ENCODE data around the gene SYNGR3. TPM values are rescaled to one million over a fixed set of nuclear protein-coding genes. Genes with fewer than 3 reads are reported as not detected.

Gene SYNGR3
- total RNA-seq, 1 donor from 2014 or later = 3.3 TPM

- Mint-ChIP-seq H3K27me3 (peaks cover 19% of the 10 kb centered on the region), H3K27ac (no peak overlapping the region), H3K36me3 (ENCODE audit: insufficient read depth) (no peaks in the 10 kb centered on the region), H3K9me3 (ENCODE audit: low read depth) (no peaks in the 10 kb centered on the region), H3K4me3 (ENCODE audit: low read depth) (no peak overlapping the region), H3K4me1 (ENCODE audit: low read depth) (peaks cover under 1% of the 10 kb centered on the region)
- TF ChIP-seq, protein P1, sequence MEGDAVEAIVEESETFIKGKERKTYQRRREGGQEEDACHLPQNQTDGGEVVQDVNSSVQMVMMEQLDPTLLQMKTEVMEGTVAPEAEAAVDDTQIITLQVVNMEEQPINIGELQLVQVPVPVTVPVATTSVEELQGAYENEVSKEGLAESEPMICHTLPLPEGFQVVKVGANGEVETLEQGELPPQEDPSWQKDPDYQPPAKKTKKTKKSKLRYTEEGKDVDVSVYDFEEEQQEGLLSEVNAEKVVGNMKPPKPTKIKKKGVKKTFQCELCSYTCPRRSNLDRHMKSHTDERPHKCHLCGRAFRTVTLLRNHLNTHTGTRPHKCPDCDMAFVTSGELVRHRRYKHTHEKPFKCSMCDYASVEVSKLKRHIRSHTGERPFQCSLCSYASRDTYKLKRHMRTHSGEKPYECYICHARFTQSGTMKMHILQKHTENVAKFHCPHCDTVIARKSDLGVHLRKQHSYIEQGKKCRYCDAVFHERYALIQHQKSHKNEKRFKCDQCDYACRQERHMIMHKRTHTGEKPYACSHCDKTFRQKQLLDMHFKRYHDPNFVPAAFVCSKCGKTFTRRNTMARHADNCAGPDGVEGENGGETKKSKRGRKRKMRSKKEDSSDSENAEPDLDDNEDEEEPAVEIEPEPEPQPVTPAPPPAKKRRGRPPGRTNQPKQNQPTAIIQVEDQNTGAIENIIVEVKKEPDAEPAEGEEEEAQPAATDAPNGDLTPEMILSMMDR (IDR thresholded peaks at IDR 0.05; ENCODE audit: unreplicated experiment) = no peak
- no peak for DNase-seq (ENCODE audit: low spot score, unreplicated experiment)
Observed at GRCh38 chr16:2015117-2015946, 25.6 kb downstream of the SYNGR3 start.

DNA sequence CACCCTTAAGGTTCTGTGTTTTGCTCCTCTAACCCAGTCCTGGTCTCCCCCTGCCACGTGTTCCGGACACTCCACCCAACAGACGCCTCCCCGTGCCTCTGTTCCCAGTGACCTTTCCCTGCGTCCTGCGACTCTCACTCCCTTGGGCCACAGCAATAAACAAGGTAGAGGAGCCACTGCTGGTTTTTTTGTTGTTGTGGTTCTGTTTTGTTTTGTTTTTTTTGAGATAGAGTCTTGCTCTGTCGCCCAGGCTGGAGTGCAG is 26.1 kb downstream of the SYNGR3 start:
- H3K4me3 Mint-ChIP-seq (ENCODE audit: low read depth) = no peak overlapping the region
- no peaks in the 10 kb centered on the region for H3K9me3 Mint-ChIP-seq (ENCODE audit: low read depth)
- H3K27me3 Mint-ChIP-seq = peaks cover 23% of the 10 kb centered on the region
- no peaks in the 10 kb centered on the region for H3K36me3 Mint-ChIP-seq (ENCODE audit: insufficient read depth)
- no peaks in the 10 kb centered on the region for H3K4me1 Mint-ChIP-seq (ENCODE audit: low read depth)
- H3K27ac Mint-ChIP-seq = no peak overlapping the region
- TF ChIP-seq, protein P1 (IDR thresholded peaks at IDR 0.05; ENCODE audit: unreplicated experiment) = no peak
- no peak for DNase-seq (ENCODE audit: low spot score, unreplicated experiment)

GRCh38 chr16:2016407-2016922 is 26.7 kb downstream of the SYNGR3 start:
- no peak overlapping the region for H3K4me3 Mint-ChIP-seq (ENCODE audit: low read depth)
- no peaks in the 10 kb centered on the region for H3K36me3 Mint-ChIP-seq (ENCODE audit: insufficient read depth)
- no peak for DNase-seq (ENCODE audit: low spot score, unreplicated experiment)
- no peak overlapping the region for H3K27ac Mint-ChIP-seq
- H3K4me1 Mint-ChIP-seq (ENCODE audit: low read depth) = no peaks in the 10 kb centered on the region
- peaks cover 25% of the 10 kb centered on the region for H3K27me3 Mint-ChIP-seq
- H3K9me3 Mint-ChIP-seq (ENCODE audit: low read depth) = no peaks in the 10 kb centered on the region
- TF ChIP-seq, protein P1 (IDR thresholded peaks at IDR 0.05; ENCODE audit: unreplicated experiment) = peak; percentile 55

GRCh38 chr16:2019518-2019920 is 29.7 kb downstream of the SYNGR3 start, which contains the start of gene NPW:
NPW (plus strand) TSS chr16:2019785.
- H3K4me1 Mint-ChIP-seq (ENCODE audit: low read depth) = peaks cover 4% of the 10 kb centered on the region
- peak within 1 kb of the TSS; percentile 53 for H3K4me3 Mint-ChIP-seq (ENCODE audit: low read depth)
- H3K9me3 Mint-ChIP-seq (ENCODE audit: low read depth) = no peaks in the 10 kb centered on the region
- H3K36me3 Mint-ChIP-seq (ENCODE audit: insufficient read depth) = no peaks in the 10 kb centered on the region
- no peak within 1 kb of the TSS for H3K27ac Mint-ChIP-seq
- peaks cover 36% of the 10 kb centered on the region for H3K27me3 Mint-ChIP-seq
- TF ChIP-seq, protein P1 (IDR thresholded peaks at IDR 0.05; ENCODE audit: unreplicated experiment) = no peak
- DNase-seq (ENCODE audit: low spot score, unreplicated experiment) = no peak

DNA sequence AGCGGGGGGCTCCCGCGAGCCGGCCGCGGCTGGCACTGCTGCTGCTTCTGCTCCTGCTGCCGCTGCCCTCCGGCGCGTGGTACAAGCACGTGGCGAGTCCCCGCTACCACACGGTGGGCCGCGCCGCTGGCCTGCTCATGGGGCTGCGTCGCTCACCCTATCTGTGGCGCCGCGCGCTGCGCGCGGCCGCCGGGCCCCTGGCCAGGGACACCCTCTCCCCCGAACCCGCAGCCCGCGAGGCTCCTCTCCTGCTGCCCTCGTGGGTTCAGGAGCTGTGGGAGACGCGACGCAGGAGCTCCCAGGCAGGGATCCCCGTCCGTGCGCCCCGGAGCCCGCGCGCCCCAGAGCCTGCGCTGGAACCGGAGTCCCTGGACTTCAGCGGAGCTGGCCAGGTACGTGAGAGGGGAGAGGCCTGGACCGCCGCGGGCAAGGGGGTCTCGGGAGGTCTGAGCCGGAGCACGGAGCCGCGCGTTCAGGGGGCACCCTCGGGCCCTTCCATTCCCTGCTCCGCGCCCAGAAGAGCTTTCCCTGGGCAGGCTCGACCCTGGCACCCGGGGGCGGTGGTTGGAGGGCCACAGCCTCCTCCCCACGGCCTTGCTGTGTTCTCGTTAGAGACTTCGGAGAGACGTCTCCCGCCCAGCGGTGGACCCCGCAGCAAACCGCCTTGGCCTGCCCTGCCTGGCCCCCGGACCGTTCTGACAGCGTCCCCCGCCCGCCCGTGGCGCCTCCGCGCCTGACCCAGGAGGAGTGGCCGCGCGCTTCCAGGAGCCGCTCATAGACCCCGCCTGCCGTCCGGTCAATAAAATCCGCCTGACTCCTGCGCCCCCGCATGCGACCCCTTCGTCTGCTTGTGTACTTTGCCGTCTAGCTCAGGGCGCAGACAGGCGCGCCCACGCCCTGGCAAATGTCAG is 30.4 kb downstream of the SYNGR3 start:
- peak; percentile 49 for DNase-seq (ENCODE audit: low spot score, unreplicated experiment)
- Mint-ChIP-seq H3K36me3 (ENCODE audit: insufficient read depth) (no peaks in the 10 kb centered on the region), H3K27me3 (peaks cover 39% of the 10 kb centered on the region), H3K27ac (no peak overlapping the region), H3K4me3 (ENCODE audit: low read depth) (peak overlapping the region; percentile 53), H3K4me1 (ENCODE audit: low read depth) (peaks cover 4% of the 10 kb centered on the region), H3K9me3 (ENCODE audit: low read depth) (no peaks in the 10 kb centered on the region)
- TF ChIP-seq, protein P1 (IDR thresholded peaks at IDR 0.05; ENCODE audit: unreplicated experiment) = no peak

Data from progenitor cell of endocrine pancreas (in vitro differentiated cells).